Astrocyte (in vitro differentiated cells and primary cell): ENCODE measurements around the gene ANK3.

Experiments
- CTCF ChIP-seq: IDR thresholded peaks from 2 replicates; pipeline ENCODE4 v1.5.1; 2011; ENCODE audit warnings: low read depth, mild to moderate bottlenecking, inconsistent platforms, low read length, moderate library complexity; ENCODE audit not compliant: insufficient read depth
- EZH2 ChIP-seq: IDR thresholded peaks from 2 replicates; pipeline ENCODE4 v1.6.1; 2012; ENCODE audit warnings: mild to moderate bottlenecking, low read length, inconsistent platforms; ENCODE audit not compliant: insufficient read depth

GRCh38 chr10:60224066-60224705 is 165.5 kb downstream of the ANK3 start:
- TF ChIP-seq CTCF (no peak), EZH2 (no peak)
